Astrocyte of the spinal cord (primary cell): ENCODE results near the gene TMCC3.

Experiments
- DNase-seq: peaks from one replicate; pipeline ENCODE4 v3.0.0; 2011; ENCODE audit warnings: low read depth, low spot score
- H3K4me3 ChIP-seq: 2 replicates; pipeline ENCODE4 v1.5.1; 2011; ENCODE audit warnings: low read depth, mild to moderate bottlenecking, low read length, moderate library complexity
- in situ Hi-C: cut with HindIII; loops from 2 replicates; pipeline ENCODE4 v1.10.0; 2017; ENCODE audit warnings: low sequenced_read_pairs
- TF ChIP-seq, protein P1 (sequence below): IDR thresholded peaks from 2 replicates; pipeline ENCODE4 v1.5.1; 2012; ENCODE audit warnings: low read depth, mild to moderate bottlenecking, low read length, inconsistent platforms

TMCC3 gene

DNA sequence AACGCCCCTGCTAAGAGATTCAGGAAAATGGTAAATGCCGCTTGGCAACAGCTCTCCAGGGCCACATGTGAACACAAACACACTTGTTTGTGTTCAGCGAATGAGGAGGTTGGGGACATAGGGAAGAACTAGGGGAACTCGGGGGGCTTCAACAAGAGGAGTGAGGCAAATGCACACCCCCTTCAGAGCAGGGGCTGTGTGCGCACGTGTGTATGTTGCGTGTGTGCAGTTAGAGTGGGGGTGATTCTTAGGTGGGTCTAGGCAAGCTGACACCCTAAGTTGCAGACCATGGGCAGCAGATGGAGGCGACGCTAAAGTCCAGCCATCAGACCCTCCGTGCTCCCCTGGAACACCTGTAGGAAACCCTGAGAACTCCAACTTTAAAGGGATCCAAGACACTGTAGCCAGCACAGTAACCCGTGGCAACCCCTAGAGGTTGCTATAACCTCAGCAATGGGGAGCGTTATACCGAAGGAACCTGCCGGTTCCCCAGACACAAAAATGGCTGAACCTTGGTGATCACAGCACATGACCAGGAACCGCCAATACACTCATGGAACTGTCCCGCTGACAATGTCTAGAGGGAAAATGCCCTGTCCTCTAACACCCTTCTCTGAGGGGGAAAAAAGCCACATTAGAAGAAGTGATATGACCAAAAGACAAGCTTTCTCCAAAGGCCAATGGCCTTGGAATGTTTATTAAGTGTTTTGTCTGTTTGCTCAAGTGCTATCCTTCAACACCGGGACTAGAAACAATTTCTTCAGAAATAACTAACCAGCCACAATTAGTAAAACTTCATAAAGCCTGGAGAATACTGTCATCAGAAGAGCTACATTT is 104.2 kb downstream of the TMCC3 start:
- in situ Hi-C loops = no loop called here
- peak; percentile 66 for DNase-seq
- TF ChIP-seq, protein P1, sequence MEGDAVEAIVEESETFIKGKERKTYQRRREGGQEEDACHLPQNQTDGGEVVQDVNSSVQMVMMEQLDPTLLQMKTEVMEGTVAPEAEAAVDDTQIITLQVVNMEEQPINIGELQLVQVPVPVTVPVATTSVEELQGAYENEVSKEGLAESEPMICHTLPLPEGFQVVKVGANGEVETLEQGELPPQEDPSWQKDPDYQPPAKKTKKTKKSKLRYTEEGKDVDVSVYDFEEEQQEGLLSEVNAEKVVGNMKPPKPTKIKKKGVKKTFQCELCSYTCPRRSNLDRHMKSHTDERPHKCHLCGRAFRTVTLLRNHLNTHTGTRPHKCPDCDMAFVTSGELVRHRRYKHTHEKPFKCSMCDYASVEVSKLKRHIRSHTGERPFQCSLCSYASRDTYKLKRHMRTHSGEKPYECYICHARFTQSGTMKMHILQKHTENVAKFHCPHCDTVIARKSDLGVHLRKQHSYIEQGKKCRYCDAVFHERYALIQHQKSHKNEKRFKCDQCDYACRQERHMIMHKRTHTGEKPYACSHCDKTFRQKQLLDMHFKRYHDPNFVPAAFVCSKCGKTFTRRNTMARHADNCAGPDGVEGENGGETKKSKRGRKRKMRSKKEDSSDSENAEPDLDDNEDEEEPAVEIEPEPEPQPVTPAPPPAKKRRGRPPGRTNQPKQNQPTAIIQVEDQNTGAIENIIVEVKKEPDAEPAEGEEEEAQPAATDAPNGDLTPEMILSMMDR = peak; percentile 86
- H3K4me3 ChIP-seq = no peak overlapping the region

DNA sequence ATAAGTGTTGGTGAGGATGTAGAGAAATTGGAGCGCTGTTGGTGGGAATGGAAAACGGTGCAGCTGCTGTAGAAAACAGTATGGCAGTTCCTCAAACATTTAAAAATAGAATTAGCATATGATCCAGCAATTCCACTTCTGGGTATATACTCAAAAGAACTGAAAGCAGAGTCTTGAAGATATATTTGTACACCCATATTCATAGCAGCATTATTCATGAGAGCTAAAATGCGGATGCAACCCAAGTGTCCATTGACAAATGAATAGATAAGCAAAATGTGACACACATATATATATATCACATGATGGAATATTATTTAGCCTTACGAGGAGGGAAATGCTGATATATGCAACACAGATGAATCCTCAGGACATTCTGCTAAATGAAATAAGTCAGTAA is 106.0 kb downstream of the TMCC3 start:
- no peak overlapping the region for H3K4me3 ChIP-seq
- in situ Hi-C loops = no loop called here
- TF ChIP-seq, protein P1 = no peak
- no peak for DNase-seq

DNA sequence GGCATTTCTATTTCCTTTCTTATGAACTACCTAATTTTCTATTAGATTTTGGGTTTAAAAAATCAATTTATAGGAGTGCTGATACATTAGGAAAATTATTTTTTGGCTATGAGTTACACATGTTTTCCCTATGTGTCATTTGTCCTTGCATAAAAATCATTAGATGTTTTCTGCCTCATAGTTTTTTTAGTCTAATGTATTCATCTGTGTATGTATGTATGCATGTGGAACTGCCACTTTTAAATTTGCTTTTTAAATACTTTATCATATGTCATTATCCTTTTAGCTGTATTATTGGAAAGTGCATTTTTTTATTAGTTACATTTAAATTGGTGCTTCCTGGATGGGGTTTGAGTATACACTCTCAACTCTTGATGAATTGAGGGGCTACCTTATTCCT is 112.0 kb downstream of the TMCC3 start:
- no peak for DNase-seq
- TF ChIP-seq, protein P1 = no peak
- in situ Hi-C loops = no loop called here
- no peak overlapping the region for H3K4me3 ChIP-seq

DNA sequence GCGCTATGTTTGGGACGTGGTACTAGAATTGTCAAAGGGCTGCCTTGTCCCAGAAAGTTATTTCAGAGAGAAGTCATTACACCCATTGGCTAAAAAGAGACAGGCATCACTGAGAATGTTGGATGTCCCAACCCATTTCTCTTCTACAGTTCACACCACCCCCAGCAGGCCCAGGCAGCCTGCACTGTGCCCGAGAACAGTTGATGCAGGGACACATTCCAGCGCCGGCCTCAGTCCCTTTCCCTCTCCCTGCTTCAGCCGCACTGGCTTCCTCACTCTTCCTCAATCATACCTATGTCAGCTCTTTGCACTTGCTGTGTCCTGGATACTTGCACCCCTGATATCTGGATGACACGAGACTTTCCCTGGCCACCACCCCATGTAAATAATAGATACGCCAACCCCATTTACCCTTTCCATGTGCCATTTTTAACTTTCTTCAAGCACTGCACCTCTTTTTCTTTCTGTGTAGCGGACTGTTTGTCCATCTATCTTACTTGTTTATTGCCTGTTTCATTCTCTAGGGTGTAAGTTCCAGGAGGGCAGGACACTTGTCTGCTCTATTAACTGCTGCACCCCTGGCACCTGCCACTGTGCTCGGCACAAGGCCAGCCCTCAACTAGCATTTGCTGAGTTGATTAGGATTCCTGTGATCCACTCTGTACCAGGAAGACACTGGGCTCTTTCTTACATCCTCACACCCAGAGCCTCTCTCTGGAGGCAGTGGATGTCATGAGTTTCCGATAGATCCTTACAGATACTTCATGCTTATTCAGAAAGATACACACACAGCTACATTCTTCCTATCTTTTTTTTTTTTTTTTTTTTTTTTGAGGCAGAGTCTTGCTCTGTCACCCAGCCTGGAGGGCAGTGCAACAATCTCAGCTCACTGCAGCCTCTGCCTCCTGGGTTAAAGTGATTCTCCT is 114.1 kb downstream of the TMCC3 start:
- no peak for DNase-seq
- in situ Hi-C loops = no loop called here
- H3K4me3 ChIP-seq = no peak overlapping the region
- TF ChIP-seq, protein P1 = no peak

DNA sequence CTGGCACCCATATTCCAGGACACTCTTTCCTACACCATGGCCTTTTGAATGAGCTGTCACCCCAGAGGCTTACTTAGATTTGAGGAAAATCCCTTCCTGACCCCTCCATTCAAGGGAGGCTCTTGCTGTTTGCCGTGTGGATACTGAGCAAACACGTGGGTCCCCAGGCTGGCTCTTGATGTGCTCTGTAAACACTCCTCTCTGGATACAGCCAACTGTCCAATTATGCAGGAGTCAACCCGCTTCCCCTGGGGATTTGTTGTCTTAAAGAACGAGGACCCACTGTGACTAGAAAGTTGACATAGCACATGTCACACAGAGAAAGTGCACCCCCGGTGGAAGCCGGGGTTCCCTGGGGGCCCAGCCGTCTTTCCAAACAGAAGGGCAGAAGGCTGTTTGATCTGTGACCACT is 114.8 kb downstream of the TMCC3 start:
- TF ChIP-seq, protein P1 = no peak
- DNase-seq = no peak
- no peak overlapping the region for H3K4me3 ChIP-seq
- in situ Hi-C loops = no loop called here

DNA sequence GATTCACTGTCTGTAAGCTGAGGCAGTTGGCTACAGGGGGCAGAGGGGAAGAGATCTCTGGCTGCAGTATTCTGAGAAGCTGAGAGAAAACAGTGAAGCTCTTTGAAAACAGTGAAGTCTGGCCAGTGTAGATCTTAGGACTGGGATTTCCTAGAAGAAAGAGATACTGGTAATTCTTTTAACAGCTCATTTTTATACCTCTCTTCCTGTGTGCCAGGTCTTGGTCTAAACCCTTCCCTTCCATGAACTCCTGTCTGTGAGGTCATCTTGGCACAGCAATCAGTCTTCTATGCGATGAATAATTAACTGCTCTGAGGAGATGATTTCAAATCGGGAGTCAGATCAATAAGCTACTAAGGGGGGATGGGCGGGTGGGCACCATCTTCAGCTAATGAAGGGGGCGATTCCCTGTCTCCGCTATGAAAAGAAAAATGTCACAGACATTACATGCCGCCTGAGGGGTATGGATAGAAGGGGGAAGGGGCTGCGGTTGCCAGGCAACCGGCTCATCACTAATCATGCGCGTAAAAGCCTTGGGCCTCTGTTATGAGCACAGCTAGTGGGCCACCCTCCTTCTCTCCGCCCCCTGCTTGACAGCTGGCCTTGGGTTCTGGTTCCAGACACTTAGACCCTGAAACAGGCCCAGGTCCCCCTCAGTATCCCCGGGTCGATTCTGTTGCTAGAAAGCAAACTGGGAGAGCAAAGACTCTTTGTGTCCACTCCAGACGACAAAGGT is 115.4 kb downstream of the TMCC3 start:
- DNase-seq = no peak
- no peak overlapping the region for H3K4me3 ChIP-seq
- TF ChIP-seq, protein P1 = no peak
- in situ Hi-C loops = no loop called here
